Astrocyte of the hippocampus (primary cell): ENCODE measurements around the gene PDCD4.

Source experiments
- DNase-seq: peaks from one replicate; pipeline ENCODE4 v3.0.0; 2011; ENCODE audit warnings: low read depth, low spot score

The PDCD4 gene

DNA sequence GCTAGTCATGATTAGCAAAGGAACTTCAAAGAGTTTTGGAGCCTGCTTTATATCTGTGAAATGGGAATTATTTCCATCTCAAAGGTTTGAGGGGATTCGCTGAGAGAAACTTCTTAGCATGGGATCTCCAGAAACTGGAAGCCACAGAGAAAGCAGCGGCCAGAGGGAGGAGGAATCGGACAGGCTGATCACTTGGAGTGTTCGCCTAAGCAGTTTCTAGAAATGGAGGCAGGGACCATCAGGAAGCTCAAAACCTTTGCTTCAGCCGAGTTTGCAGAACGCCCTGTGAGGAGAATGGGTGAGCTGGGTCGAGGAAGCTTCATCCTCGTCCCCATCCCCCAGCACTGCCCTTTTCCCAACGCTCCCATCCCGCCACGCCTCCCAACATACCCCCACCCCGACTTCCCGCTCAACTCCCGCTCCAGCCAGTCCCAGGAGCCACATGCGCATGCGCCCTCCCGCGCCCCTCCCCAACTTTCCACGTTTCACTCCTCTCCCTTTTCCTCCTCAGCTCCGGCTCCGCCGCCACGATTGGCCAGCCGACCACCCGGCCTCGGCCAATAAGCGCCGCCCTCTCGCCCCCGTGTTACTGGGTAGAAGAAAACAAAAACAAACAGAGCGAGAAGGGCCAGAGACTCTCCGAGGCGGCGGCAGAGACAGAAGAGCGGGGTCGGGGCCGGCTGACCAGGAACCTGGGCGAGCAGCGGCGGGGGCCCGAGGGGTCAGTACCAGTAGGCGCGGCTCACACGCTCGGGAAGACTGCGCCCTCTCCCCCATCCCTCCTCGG lies at the start of gene PDCD4:
TSS of gene PDCD4 (plus strand) at position 631 of the 787 bp plus-strand sequence. CDS start 4,100 bp downstream, outside the sequence.
- peak; percentile 99 for DNase-seq

DNA sequence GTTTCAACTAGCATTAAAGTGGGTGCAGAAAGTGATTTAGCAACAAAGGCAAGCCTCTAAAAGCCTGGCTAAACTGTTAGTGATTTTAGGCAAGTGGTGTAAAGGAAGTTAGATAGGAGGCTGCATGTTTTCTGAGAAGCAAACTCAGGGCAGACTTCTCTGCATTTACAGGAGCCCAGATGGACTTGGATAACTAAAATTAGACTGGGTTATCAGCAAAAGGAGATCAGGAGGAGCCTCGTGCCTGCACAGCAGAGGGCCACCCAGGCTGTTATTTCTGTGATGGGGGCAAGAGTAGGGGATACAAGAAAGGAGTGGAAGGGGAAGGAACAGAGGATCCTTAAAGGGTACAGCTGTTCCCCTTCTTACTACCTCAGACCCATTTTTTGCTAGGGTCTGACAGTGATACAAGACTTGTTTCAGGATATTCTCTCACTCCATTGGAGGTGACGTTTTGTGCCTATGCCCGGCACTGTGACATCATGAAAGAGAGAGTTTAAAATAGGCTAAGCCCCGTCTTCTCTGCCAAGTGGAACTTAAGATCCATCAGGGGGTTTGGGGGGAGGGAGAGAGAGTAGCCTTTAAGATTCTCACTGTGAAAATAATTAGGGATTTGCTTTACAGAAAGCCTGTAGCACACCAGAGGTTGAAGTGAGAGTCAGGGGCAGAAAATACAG lies 49.6 kb upstream of the PDCD4 start:
- no peak for DNase-seq

DNA sequence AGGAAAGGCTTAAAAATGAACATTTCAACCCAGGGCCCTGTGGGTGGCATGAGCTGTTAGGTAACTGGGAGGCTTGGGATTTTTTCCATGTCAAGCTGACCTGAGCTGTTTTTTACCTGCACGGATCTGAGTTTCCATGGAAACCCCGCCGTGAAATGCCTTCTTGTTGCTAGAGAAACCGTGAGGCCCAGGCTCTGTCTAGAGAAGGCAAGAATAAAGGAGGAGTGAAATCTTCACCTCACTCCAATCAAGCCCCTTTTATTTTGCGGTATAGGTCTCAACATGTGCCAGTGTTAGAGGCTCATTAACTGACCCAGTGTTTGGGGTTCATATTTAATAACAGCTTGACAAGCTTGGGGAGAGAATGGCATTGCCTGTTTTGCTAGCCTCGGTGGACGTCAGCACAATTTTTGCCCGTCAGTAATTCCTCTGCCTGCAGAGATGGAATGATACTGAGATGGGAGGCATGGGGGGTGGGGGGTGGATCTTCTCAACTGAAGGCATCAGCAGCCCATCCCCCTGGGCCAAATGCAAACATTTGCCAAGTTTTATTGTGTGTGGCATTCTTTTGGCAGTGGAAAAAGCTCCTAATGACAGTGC lies 48.9 kb upstream of the PDCD4 start:
- DNase-seq, result peak; percentile 36

DNA sequence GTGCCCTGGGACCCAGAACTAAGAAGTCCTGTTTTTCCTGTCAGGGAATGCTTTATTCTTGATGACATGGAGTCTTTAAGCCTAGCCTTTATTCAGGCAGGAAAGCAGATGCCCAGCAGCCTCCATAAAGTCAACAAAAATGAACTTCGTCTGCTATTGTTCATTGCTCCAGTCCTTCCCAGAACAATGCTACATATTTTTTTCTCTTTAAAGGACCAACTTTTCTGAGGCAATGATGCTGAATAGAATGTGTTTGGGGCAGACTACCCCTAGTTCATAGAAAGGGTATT lies 47.6 kb upstream of the PDCD4 start:
- no peak for DNase-seq

DNA sequence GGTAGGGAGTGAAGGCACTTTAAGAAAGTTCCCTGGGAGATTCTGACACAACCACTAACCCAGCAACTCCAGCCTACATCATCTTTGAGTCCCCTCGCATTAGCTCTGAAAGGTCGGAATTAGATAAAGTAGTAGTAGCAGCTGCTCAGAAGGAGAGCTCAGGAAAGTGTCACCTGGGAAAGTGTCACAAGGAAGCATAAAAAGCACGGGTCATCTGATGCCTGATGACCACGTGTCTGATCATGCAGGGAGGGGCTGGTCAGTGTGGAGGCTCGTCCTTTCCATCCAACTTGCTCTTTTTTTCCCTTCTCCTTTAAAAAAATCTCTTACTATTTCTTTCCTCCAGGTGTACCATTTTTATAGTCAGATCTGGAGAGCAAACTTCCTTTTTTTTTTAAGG lies 47.1 kb upstream of the PDCD4 start:
- no peak for DNase-seq

DNA sequence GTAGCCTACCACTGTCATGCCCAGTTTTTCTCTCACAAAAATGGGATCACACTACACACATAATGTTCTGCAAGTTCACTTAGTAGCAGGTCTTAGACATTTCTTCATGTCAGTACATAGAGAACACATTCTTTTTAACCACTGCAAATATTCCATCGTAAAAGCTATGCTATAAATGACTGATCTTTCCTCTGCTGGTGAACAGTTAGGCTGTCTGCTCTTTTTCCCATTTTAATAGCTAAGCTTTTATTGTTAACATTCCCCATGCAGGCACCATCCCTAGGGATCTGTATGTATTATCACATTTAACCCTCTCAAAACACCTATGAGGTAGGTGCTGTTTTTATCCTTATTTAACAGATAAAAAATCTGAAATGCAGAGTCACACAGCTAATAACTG lies 46.2 kb upstream of the PDCD4 start:
- no peak for DNase-seq

DNA sequence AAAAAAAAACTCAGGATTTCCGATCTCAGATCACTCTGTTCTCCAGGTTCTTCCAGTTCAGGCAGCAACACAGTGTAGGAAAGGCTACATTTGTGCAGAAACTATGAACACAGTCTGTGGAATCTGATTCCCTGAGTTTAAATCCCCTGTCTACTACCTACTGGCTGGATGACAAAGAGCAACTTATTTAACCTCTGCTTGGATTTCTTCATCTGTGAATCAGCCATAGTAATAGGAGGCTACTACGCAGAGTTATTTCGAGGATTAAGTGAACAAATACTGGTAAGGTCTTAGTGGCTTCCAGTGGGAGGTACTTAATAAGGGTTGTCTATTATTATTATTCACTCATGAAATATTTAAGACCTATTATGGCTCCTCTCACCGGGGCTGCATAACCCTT lies 44.3 kb upstream of the PDCD4 start:
- no peak for DNase-seq

DNA sequence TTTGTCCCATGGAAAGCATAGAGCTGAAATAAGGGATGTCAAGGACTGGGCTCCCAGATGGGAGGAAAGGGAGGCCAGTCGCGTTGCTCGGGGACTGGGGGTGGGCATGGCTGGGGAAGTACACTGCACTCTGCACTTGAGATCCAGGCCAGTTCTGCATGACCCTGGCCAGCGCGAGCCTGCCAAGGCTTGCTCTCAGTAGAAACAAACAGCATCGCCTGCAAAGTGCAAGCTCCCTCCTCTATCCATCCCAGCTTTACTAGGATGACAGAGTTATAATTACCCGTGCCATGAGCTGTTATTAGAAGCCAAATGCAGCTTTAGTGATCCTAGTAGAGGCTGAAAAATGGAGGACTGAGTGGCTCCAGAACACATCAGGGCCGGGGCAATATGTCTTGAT lies 43.9 kb upstream of the PDCD4 start:
- DNase-seq, result no peak

DNA sequence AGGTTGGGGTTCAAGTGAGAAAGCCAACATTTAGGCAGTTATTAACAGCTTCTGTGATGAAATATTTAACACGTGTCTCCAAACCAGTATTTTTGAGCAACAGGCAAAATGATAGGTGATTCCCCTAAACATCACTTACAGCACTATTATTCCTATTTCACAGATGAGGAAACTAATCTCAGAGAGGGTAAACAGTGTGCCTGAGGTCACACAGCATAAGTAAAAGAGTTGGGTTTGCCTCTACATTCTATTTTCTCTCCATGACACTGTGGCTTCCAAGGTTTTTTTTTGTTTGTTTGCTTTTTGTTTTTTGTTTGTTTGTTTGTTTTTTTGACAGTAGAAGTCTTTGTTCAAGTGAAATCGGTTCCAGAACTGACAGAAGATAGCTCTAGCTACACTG lies 43.2 kb upstream of the PDCD4 start:
- no peak for DNase-seq

DNA sequence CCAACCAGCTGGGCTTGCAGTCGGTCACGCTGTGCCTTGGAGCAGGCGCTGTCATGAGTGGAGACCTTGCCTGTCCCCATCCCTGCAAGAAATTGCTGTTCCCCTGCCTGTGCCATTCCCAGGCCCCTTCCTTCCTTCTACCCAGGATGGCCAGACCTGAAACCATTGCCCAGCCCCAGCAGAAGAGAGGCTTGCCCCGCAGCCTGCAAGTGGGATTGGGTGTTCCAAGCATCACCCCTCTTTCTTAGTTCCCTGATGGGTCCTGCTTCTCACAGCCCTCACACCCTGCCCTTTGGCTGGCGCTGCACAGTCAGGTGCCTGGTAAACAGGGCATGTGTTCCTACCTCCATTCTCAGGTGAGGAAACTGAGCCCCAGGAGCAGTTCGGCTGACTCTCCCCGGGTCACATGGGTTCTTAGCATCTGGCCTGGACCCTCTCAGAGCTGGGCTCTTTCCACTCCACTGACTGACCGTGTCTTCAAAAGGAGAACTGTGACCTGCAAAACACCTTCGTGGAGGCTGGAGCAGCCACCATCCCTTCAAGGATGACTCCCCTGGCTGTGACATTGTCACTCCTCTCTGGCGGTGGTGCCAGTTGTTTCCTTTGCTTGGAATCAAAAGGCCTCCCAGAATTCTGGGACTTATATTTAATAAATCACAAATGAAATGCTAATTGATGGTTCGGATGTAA lies 41.9 kb upstream of the PDCD4 start:
- DNase-seq, result no peak

DNA sequence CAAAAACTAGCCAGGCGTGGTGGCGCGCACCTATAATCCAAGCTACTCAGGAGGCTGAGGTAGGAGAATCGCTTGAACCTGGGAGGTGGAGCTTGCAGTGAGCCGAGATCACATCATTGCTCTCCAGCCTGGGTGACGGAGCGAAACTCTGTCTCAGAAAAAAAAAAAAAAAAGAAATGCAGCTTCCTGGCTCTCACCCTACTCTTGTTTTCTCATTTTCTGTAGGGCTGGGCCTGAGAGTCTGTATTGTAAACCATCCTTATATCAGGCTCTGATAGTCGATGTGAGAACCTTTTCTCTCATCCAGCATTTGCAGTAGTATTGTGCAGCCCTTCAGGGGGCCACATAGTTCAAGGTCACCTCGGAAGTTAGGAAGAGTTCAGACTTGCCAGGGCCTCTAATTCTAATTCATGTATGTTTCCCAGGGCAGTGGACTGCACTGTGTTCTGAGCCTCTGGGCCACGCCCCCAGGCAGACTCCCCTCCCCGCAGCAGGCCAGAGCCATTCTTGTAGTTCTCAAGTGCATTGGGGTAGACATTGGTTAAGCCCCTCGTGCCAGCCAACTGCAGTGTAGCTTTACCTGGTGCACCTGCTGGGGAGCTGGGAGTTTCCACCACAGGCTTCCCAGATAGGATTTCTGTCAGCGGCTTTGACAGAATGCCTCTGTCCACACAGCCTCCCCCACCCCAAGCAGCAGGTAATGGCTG lies 38.3 kb upstream of the PDCD4 start:
- no peak for DNase-seq

DNA sequence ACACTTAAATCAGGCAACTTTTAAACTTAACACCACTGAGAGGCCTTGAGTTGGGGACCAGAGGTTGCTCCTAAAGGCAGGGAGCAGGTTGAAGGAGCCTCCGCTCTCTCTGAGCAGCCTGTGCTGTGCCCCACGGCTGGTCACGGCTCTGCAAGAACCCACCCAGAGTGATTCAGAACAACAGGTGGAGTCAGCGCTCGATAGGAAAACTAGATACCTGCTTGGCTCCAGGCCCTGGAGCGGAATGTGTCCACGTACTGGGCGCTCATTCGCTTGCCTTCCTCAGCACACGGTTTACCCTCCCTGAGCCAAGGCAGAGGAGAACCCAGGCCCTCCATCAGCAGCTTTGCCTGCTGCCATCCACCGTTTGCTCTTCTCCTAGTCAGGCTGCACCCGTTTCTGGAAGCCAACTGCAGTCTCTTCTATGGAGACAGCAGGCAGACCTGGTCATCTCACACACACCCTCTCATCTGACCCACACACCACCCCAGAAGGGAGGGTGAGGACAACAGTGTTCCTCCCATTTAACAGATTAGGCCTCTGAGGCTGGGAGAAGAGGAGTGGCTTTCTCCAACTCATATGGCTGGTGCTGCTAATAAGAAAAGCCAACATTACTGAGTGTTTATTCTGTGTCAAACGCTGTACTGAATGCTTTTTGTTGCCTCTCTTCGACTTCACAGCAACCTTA lies 37.6 kb upstream of the PDCD4 start:
- DNase-seq, result no peak

DNA sequence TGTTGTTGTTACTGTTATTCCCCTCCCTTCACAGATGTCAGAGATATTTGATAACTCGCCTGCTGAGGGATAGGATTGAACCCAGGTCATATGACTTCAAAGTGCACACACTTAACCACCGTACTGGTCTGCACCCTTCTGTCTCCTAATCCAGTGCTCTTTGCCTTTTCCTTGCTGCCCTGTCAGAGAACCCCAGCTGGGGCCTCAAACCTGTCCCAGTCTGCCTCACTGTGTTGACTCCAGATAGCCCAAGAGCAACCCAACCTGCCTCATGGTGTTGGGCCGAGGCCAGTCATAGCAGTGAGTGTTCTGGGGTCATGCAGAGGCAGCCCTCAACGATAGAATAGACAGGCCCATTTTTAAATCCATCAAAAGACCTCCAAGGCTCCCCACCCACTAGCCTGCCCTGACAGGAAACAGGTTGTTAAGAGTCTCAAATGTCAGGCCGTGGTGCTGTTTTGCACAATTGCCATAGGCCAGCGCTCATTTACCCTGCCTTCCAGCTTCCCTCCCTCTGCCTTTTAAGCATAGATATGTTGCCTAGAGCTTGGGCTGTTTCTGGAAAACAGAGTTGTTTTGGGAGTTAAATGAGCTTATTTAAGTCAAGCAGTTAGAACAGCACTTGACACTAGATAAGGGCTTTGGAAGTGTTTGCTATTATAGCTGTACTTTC lies 37.0 kb upstream of the PDCD4 start:
- no peak for DNase-seq

DNA sequence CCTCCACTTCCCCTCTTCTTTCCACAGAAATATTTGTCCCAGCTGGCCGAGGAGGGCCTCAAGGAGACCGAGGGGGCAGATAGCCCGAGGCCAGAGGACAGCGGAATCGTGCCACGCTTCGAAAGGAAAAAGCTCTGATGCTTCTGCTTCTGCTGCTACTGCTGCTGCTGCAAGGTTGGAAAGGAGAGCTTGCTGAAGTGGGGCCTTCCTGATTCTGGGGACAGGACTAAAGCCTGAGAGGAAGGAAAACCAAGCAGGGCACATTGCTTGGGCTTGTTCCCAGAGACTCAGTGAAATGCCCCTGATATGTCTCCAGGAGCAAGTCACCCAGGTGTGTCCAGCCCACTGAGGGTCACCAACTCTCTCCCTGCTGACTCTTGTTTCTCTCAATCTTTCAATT lies 35.9 kb upstream of the PDCD4 start:
- no peak for DNase-seq

DNA sequence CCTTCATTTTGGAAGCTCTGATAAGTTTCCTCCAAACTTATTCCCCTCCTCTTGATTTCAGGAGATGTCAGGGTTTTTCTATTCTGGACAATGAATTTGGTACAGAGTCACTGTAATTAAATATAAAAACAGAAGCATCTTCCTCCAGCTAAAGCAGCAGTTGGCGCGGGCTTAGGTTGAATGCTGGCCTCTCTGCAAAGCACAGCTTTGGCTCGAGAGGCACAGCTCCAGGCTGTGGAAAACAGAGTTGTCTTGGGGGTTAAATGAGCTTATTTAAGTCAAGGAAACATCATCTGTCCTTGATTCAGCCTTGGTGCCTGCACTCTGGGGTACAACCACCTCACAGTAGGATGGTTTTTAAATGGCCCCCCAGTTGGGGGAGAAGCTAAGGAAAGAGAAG lies 35.0 kb upstream of the PDCD4 start:
- DNase-seq, result no peak

DNA sequence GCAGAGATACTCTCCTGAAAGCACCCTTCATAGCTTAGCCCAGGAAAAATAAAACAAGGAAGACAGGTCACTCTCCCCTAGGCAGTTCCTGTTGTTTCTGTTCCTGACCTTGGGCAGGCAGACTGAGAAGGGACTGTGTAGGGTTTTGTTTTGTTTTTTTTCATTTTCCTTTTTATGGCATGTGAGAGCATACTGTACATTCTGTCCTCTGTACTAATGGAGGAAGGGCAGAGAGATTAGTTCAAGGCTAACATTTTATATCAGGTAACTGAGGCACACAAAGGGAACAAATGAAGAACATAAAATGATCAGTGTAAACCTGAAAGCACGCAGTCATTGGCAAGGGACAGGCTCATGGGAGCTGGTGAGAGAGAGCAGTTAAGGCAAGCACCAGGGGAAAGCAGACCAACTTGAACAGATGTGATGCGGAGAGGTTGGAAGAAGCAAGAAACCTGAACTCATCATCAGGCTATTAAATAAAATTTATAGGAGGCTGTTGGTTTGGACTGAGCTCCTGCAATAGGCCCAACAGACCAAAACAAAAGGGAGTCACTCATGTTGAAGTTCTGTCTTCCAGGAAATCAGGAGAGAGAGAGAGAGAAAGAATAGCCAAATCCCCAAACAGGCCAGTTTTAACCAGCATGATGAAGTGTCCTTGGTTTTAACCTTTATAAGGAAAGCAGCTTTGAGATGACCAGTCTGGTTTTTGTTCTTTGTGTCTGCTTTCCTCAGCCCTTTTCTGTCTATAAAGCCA lies 34.1 kb upstream of the PDCD4 start:
- DNase-seq, result no peak

DNA sequence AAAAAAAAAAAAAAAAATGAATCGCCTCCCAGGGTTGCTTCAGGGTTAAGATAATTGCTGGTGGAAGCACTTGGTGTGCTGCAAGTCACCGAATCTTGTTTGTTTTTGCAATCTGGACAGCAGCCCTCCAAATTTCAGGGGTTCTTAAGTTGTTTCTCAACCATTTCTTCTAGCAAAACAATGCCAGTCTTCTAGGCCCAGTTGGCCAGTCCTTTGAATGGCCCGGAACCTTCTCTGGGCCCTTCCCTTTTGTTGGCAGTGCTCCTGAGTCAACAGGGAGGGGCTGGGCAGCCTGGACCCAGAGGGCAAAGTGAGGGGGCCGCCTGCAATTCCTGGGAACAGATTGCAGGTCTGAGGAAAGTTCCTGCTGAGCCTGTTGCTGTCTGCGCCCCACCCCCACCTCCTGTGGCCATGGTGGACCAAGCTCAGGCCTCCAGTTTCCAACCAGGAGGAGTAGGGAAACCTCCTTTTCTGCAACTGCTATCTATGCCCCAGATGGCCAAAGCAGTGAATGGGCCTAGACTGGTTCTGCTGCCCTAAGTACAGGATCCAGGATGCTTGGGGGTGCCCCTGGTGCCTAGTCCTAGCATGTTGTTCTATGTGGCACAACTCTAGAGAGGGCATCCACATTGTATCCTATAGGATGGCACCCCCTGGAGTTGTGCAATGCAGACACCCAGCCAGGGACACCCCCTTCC lies 31.4 kb upstream of the PDCD4 start:
- DNase-seq, result no peak

DNA sequence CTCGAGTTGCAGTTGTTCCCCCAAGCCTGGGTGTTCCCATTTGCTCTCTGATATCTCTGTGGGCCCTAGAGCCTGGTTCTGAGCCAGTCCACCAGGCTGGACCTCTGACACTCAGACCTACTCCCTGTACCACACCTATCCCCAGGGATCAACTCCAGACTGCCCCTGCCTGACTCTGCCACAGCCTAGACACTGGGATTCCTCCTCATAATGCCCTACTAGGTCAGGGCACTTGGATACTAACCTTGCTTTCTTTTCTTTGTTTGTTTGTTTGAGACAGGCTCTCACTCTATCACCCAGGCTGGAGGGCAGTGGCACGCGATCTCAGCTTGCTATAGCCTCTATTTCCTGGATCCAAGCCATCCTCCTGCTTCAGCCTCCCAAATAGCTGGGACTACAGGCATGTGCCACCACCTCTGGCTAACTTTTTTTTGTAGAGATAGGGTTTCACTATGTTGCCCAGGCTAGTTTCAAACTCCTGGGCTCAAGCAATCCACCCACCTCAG lies 30.8 kb upstream of the PDCD4 start:
- no peak for DNase-seq

DNA sequence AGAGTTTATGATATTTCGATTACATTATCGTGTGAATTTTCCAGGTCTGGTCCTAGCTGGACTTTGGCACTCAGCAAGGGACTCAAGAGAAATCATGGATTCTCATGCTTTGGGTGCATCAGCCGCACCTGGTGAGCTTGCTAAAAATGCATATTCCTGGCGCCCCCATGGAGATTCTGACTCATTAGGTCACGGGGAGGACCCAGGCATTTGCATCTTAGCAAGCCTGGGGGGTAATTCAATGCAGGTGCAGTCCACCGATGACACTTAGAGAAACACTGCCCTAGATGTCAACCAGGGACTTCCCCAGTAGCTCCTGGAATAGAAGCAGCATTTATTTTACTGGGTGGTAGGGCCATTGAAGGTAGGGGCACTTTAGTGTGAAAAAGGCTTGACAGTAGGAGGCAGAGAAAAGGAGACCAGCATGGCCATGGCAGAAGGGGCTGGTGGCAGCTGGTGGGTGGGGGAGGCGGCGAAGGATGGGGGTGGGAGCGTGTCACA lies 29.9 kb upstream of the PDCD4 start:
- DNase-seq, result no peak
